HL-60 (cell line): ENCODE data around the gene OPRL1.

Experiments
- DNase-seq, 2 experiments: peaks; one replicate each; pipeline ENCODE4 v3.0.0-alpha.2; 2010 to 2020; ENCODE audit warnings: low read depth in 1 of 2, low spot score in 1 of 2
- H3K27ac ChIP-seq: fragments of 250-450 bp; sonication (Bioruptor Pico); replicated peaks from 2 replicates; pipeline ENCODE4 v1.5.1; 2020; ENCODE audit warnings: mild to moderate bottlenecking, moderate library complexity
- H3K27me3 ChIP-seq: fragments of 250-450 bp; sonication (Bioruptor Pico); 2 replicates; pipeline ENCODE4 v1.5.1; 2021; ENCODE audit warnings: mild to moderate bottlenecking, moderate library complexity; ENCODE audit not compliant: insufficient read depth, poor library complexity, severe bottlenecking
- H3K4me3 ChIP-seq: replicated peaks from 2 replicates; pipeline ENCODE4 v1.5.1; 2011; ENCODE audit warnings: mild to moderate bottlenecking, control low read depth, low read length; ENCODE audit not compliant: insufficient read depth
- CTCF ChIP-seq: IDR thresholded peaks from one replicate; pipeline ENCODE4 v1.5.1; 2011; ENCODE audit warnings: low read length, control low read depth, inconsistent platforms; ENCODE audit not compliant: insufficient read depth
- GABPA ChIP-seq: IDR thresholded peaks from 2 replicates; pipeline ENCODE4 v1.6.1; 2012; ENCODE audit warnings: low read depth
- POLR2AphosphoS5 ChIP-seq: IDR thresholded peaks from 2 replicates; pipeline ENCODE4 v1.6.1; 2012; ENCODE audit warnings: low read depth
- REST ChIP-seq: IDR thresholded peaks from 2 replicates; pipeline ENCODE4 v1.6.1; 2012; ENCODE audit warnings: low read depth; ENCODE audit not compliant: insufficient replicate concordance
- SPI1 ChIP-seq: IDR thresholded peaks from 2 replicates; pipeline ENCODE4 v1.6.1; 2012; ENCODE audit warnings: low read depth, mild to moderate bottlenecking, borderline replicate concordance

Gene OPRL1

GRCh38 chr20:64056639-64056888, 23.3 kb upstream of the OPRL1 start:
- DNase-seq, result no peak
- Histone ChIP-seq H3K27ac (no peak overlapping the region), H3K27me3 (no peaks in the 10 kb centered on the region), H3K4me3 (no peak overlapping the region)
- TF ChIP-seq CTCF (no peak), SPI1 (no peak), GABPA (no peak), REST (no peak), POLR2AphosphoS5 (no peak)

- no peak for TF ChIP-seq SPI1
- no peak for TF ChIP-seq GABPA
- no peak for TF ChIP-seq REST
- no peak for TF ChIP-seq CTCF
- no peak for TF ChIP-seq POLR2AphosphoS5
These were observed 22.8 kb upstream of the OPRL1 start for GRCh38 chr20:64056889-64057627.

GRCh38 chr20:64057628-64058498, 22.0 kb upstream of the OPRL1 start:
- peak; percentile 68 for TF ChIP-seq CTCF
- TF ChIP-seq REST, result no peak

More at GRCh38 chr20:64056889-64057627, 22.8 kb upstream of the OPRL1 start:
- no peak overlapping the region for H3K4me3 ChIP-seq
- DNase-seq, result no peak
- no peak overlapping the region for H3K27ac ChIP-seq
- H3K27me3 ChIP-seq, result no peaks in the 10 kb centered on the region

More at GRCh38 chr20:64057628-64058498, 22.0 kb upstream of the OPRL1 start:
- Histone ChIP-seq H3K4me3 (no peak overlapping the region), H3K27me3 (no peaks in the 10 kb centered on the region), H3K27ac (no peak overlapping the region)
- peak in 1 of 2 experiments; percentile 61 for DNase-seq
